ENCODE results near the gene SDCBP2. TPM values are rescaled to one million over a fixed set of nuclear protein-coding genes. Genes with fewer than 3 reads are reported as not detected.

Gene SDCBP2
- polyA plus RNA-seq, 1 donor (not counting 4 experiments of a cell fraction or from before 2014, with no cell fraction given) = 36.0 TPM

- peaks cover 51% of the 10 kb centered on the region for H3K4me1 ChIP-seq (ENCODE audit: control insufficient read depth, extremely low read depth, insufficient read depth, low read length)
- TF ChIP-seq CTCF (optimal IDR thresholded peaks at IDR 0.05 in 1 of 3, IDR thresholded peaks at IDR 0.05 in 1 of 3, conservative IDR thresholded peaks at IDR 0.05 in 1 of 3; ENCODE audit: extremely low read depth in 1 of 3, insufficient read depth in 2 of 3, low read length in 3 of 3) (no peak), EZH2 (IDR thresholded peaks at IDR 0.05; ENCODE audit: low read length) (no peak)
- H3K27me3 ChIP-seq (ENCODE audit: control insufficient read depth, extremely low read depth, insufficient read depth, low read length) = no peaks in the 10 kb centered on the region
- H3K9me3 ChIP-seq (ENCODE audit: control insufficient read depth, low read depth, low read length) = no peaks in the 10 kb centered on the region
- DNase-seq (ENCODE audit: low read depth, low spot score) = no peak
- H2AFZ ChIP-seq (ENCODE audit: control insufficient read depth, low read length) = no peak overlapping the region
- peaks cover 0 to 1% of the 10 kb centered on the region in 2 experiments for H3K36me3 ChIP-seq (ENCODE audit: control insufficient read depth in 2 of 2, extremely low read depth in 1 of 2, insufficient read depth in 2 of 2, low read length in 2 of 2)
- H3K79me2 ChIP-seq (ENCODE audit: control insufficient read depth, insufficient read depth, low read length) = peaks cover 37% of the 10 kb centered on the region
- FAIRE-seq = no peak
- H3K4me3 ChIP-seq (ENCODE audit: control insufficient read depth in 2 of 3, extremely low read depth in 1 of 3, insufficient read depth in 2 of 3, low read depth in 1 of 3, low read length in 3 of 3) = peak overlapping the region in 1 of 3 experiments; percentile 92
- H3K9ac ChIP-seq (ENCODE audit: control insufficient read depth, extremely low read depth, insufficient read depth, low read length) = no peak overlapping the region
- dilution Hi-C loops (cut with MboI; ENCODE audit: extremely low pct_ligation_motif_present, low sequenced_read_pairs) = no loop called here
- H4K20me1 ChIP-seq (ENCODE audit: control insufficient read depth, extremely low read depth, insufficient read depth, low read length) = no peaks in the 10 kb centered on the region
- H3K9me1 ChIP-seq (ENCODE audit: control insufficient read depth, extremely low read depth, insufficient read depth, low read length) = peaks cover 2% of the 10 kb centered on the region
- peak overlapping the region; percentile 99 for H3K27ac ChIP-seq (ENCODE audit: control insufficient read depth, insufficient read depth, low read length)
- H3K4me2 ChIP-seq (ENCODE audit: control insufficient read depth, extremely low read depth, insufficient read depth, low read depth, low read length) = peak overlapping the region; percentile 96
These were observed 4.9 kb downstream of the SDCBP2 start for GRCh38 chr20:1323830-1324597.

GRCh38 chr20:1323256-1323655 is 5.7 kb downstream of the SDCBP2 start:
- Histone ChIP-seq H3K4me3 (ENCODE audit: control insufficient read depth in 2 of 3, extremely low read depth in 1 of 3, insufficient read depth in 2 of 3, low read depth in 1 of 3, low read length in 3 of 3) (no peak overlapping the region), H3K4me1 (ENCODE audit: control insufficient read depth, extremely low read depth, insufficient read depth, low read length) (peaks cover 43% of the 10 kb centered on the region), H3K9me3 (ENCODE audit: control insufficient read depth, low read depth, low read length) (no peaks in the 10 kb centered on the region), H3K36me3 (ENCODE audit: control insufficient read depth in 2 of 2, extremely low read depth in 1 of 2, insufficient read depth in 2 of 2, low read length in 2 of 2) (peaks cover 0 to 1% of the 10 kb centered on the region in 2 experiments), H3K27ac (ENCODE audit: control insufficient read depth, insufficient read depth, low read length) (peak overlapping the region; percentile 89), H2AFZ (ENCODE audit: control insufficient read depth, low read length) (peak overlapping the region; percentile 84), H3K27me3 (ENCODE audit: control insufficient read depth, extremely low read depth, insufficient read depth, low read length) (no peaks in the 10 kb centered on the region), H3K9ac (ENCODE audit: control insufficient read depth, extremely low read depth, insufficient read depth, low read length) (peak overlapping the region; percentile 67), H3K9me1 (ENCODE audit: control insufficient read depth, extremely low read depth, insufficient read depth, low read length) (peaks cover 2% of the 10 kb centered on the region), H3K4me2 (ENCODE audit: control insufficient read depth, extremely low read depth, insufficient read depth, low read depth, low read length) (peak overlapping the region; percentile 47), H4K20me1 (ENCODE audit: control insufficient read depth, extremely low read depth, insufficient read depth, low read length) (no peaks in the 10 kb centered on the region), H3K79me2 (ENCODE audit: control insufficient read depth, insufficient read depth, low read length) (peaks cover 30% of the 10 kb centered on the region)
- DNase-seq (ENCODE audit: low read depth, low spot score) = no peak
- dilution Hi-C loops (cut with MboI; ENCODE audit: extremely low pct_ligation_motif_present, low sequenced_read_pairs) = no loop called here
- TF ChIP-seq CTCF (optimal IDR thresholded peaks at IDR 0.05 in 1 of 3, IDR thresholded peaks at IDR 0.05 in 1 of 3, conservative IDR thresholded peaks at IDR 0.05 in 1 of 3; ENCODE audit: extremely low read depth in 1 of 3, insufficient read depth in 2 of 3, low read length in 3 of 3) = no peak
- TF ChIP-seq EZH2 (IDR thresholded peaks at IDR 0.05; ENCODE audit: low read length) = no peak
- FAIRE-seq = peak; percentile 23

Data from keratinocyte (primary cell).